Fibroblast of lung (primary cell): ENCODE results near the gene TIMM13. TPM values are rescaled to one million over a fixed set of nuclear protein-coding genes. Genes with fewer than 3 reads are reported as not detected.
"Not testable (repeated sequence)": the region's sequence is repeated elsewhere in the genome, so short reads cannot be mapped to it uniquely, and the experiment has no call there.

Source experiments
- DNase-seq, 2 donors: peaks; one replicate each; pipeline versions ENCODE4 v3.0.0 to v3.0.0-alpha.2; 2010; ENCODE audit warnings: low read depth in 2 of 2
- H2AFZ ChIP-seq: 2 replicates; pipeline ENCODE4 v1.5.1; 2012; ENCODE audit warnings: low read length, control low read depth, inconsistent platforms
- H3K27ac ChIP-seq: 2 replicates; pipeline ENCODE4 v1.5.1; 2011; ENCODE audit warnings: low read length, control low read depth; ENCODE audit not compliant: insufficient read depth
- H3K27me3 ChIP-seq: 2 replicates; pipeline ENCODE4 v1.5.1; 2011; ENCODE audit warnings: mild to moderate bottlenecking, low read length; ENCODE audit not compliant: control insufficient read depth, insufficient read depth
- H3K36me3 ChIP-seq: 2 replicates; pipeline ENCODE4 v1.5.1; 2011; ENCODE audit warnings: low read length; ENCODE audit not compliant: control insufficient read depth, insufficient read depth
- H3K4me1 ChIP-seq: 2 replicates; pipeline ENCODE4 v1.5.1; 2011; ENCODE audit warnings: low read length; ENCODE audit not compliant: control insufficient read depth, insufficient read depth; ENCODE audit errors: extremely low read depth
- H3K4me2 ChIP-seq: 2 replicates; pipeline ENCODE4 v1.5.1; 2011; ENCODE audit warnings: low read length, control low read depth; ENCODE audit not compliant: insufficient read depth; ENCODE audit errors: extremely low read depth
- H3K4me3 ChIP-seq, 4 experiments: fragments of 200-600 bp in 1 of 4; sonication (generic) in 1 of 4; replicated peaks in 1 of 4; 2 replicates each; pipeline ENCODE4 v1.5.1; 2011 to 2016; ENCODE audit warnings: low read length in 4 of 4, low read depth in 3 of 4, mild to moderate bottlenecking in 3 of 4, control low read depth in 2 of 4, inconsistent platforms in 1 of 4, mixed read lengths in 1 of 4; ENCODE audit not compliant: insufficient read depth in 1 of 4; ENCODE audit errors: control extremely low read depth in 1 of 4
- H3K79me2 ChIP-seq: 2 replicates; pipeline ENCODE4 v1.5.1; 2012; ENCODE audit warnings: mild to moderate bottlenecking, low read length, inconsistent platforms; ENCODE audit not compliant: control insufficient read depth, insufficient read depth
- H3K9ac ChIP-seq: 2 replicates; pipeline ENCODE4 v1.5.1; 2011; ENCODE audit warnings: mild to moderate bottlenecking, low read length, control low read depth; ENCODE audit not compliant: insufficient read depth
- H3K9me3 ChIP-seq: 2 replicates; pipeline ENCODE4 v1.5.1; 2012; ENCODE audit warnings: low read depth, low read length; ENCODE audit not compliant: control insufficient read depth, insufficient read depth
- H4K20me1 ChIP-seq: 2 replicates; pipeline ENCODE4 v1.5.1; 2011; ENCODE audit warnings: low read length; ENCODE audit not compliant: control insufficient read depth, insufficient read depth; ENCODE audit errors: extremely low read depth
- CTCF ChIP-seq, 2 donors: IDR thresholded peaks in 1 of 2; conservative IDR thresholded peaks in 1 of 2; 1 replicate in 1 of 2; 2 replicates in 1 of 2; pipeline ENCODE4 v1.5.1; 2011 to 2012; ENCODE audit warnings: low read length in 2 of 2, control low read depth in 1 of 2, inconsistent platforms in 1 of 2, low read depth in 1 of 2, mild to moderate bottlenecking in 1 of 2
- EZH2 ChIP-seq: IDR thresholded peaks from 2 replicates; pipeline ENCODE4 v1.5.1; 2012; ENCODE audit warnings: low read length, control low read depth, mild to moderate bottlenecking; ENCODE audit errors: missing control alignments
- polyA plus RNA-seq, 2 donors: library from polyadenylated mRNA; depleted of rRNA in 1 of 2; stranded (reverse) in 1 of 2; unstranded in 1 of 2; fragments of >200 nt; gene quantifications; 2 replicates each; pipeline ENCODE4 v1.2.1, GENCODE V29; 2011 to 2012; ENCODE audit warnings: missing spikeins in 1 of 2
- total RNA-seq: library from RNA; depleted of rRNA; stranded (reverse); fragments of >200 nt; gene quantifications from 2 replicates; pipeline ENCODE4 v1.2.1, GENCODE V29; 2014

TIMM13 gene
- total and polyA plus RNA-seq, 2 donors (not counting 1 experiment from before 2014, with no cell fraction given), result 14.1 to 27.6 TPM

- Histone ChIP-seq H4K20me1 (no peaks in the 10 kb centered on the region), H3K4me1 (no peaks in the 10 kb centered on the region), H3K27me3 (no peaks in the 10 kb centered on the region), H3K9me3 (no peaks in the 10 kb centered on the region), H3K4me2 (no peak overlapping the region), H3K36me3 (peaks cover 9% of the 10 kb centered on the region), H3K27ac (no peak overlapping the region), H2AFZ (no peak overlapping the region), H3K4me3 (no peak overlapping the region), H3K79me2 (peaks cover 8% of the 10 kb centered on the region), H3K9ac (no peak overlapping the region)
- TF ChIP-seq EZH2 (no peak), CTCF (conservative IDR thresholded peaks at IDR 0.05 in 1 of 2, IDR thresholded peaks at IDR 0.05 in 1 of 2; ENCODE audit: low read depth in 1 of 2, low read length in 2 of 2) (no peak)
- no peak for DNase-seq
Measured at GRCh38 chr19:2419754-2420153, 7.6 kb downstream of the TIMM13 start.

GRCh38 chr19:2417881-2418406 is 9.4 kb downstream of the TIMM13 start:
- no peaks in the 10 kb centered on the region for H4K20me1 ChIP-seq
- H2AFZ ChIP-seq, result no peak overlapping the region
- DNase-seq, result no peak
- H3K4me2 ChIP-seq, result no peak overlapping the region
- H3K27me3 ChIP-seq, result no peaks in the 10 kb centered on the region
- H3K4me1 ChIP-seq, result no peaks in the 10 kb centered on the region
- H3K9ac ChIP-seq, result no peak overlapping the region
- H3K4me3 ChIP-seq, result no peak overlapping the region
- no peak for TF ChIP-seq EZH2
- no peak for TF ChIP-seq CTCF (conservative IDR thresholded peaks at IDR 0.05 in 1 of 2, IDR thresholded peaks at IDR 0.05 in 1 of 2; ENCODE audit: low read depth in 1 of 2, low read length in 2 of 2)
- H3K27ac ChIP-seq, result no peak overlapping the region
- peaks cover 2% of the 10 kb centered on the region for H3K79me2 ChIP-seq
- H3K9me3 ChIP-seq, result no peaks in the 10 kb centered on the region
- peaks cover 7% of the 10 kb centered on the region for H3K36me3 ChIP-seq

GRCh38 chr19:2417436-2417835 is 9.9 kb downstream of the TIMM13 start:
- H3K9ac ChIP-seq, H4K20me1 ChIP-seq, DNase-seq, H3K27ac ChIP-seq, H3K9me3 ChIP-seq, H3K4me2 ChIP-seq, H3K79me2 ChIP-seq, H3K27me3 ChIP-seq, H3K4me3 ChIP-seq, H3K36me3 ChIP-seq, H2AFZ ChIP-seq, H3K4me1 ChIP-seq: not testable (repeated sequence)
